SH-SY5Y (cell line): Measurements from ENCODE around the gene ABCA10.

Source experiments
- GATA2 ChIP-seq: IDR thresholded peaks from 2 replicates; pipeline ENCODE4 v1.6.1; 2011; ENCODE audit warnings: mild to moderate bottlenecking, low read depth, low read length
- GATA3 ChIP-seq: IDR thresholded peaks from 2 replicates; pipeline ENCODE4 v1.6.1; 2011; ENCODE audit warnings: low read depth, mild to moderate bottlenecking, low read length, moderate library complexity

GRCh38 chr17:69176457-69176795 lies 52.2 kb downstream of the ABCA10 start:
- no peak for TF ChIP-seq GATA2
- TF ChIP-seq GATA3, result no peak
